Measurements from ENCODE around the gene MARCKSL1.
"Not testable (repeated sequence)": the region's sequence is repeated elsewhere in the genome, so short reads cannot be mapped to it uniquely, and the experiment has no call there.

Gene MARCKSL1

DNA sequence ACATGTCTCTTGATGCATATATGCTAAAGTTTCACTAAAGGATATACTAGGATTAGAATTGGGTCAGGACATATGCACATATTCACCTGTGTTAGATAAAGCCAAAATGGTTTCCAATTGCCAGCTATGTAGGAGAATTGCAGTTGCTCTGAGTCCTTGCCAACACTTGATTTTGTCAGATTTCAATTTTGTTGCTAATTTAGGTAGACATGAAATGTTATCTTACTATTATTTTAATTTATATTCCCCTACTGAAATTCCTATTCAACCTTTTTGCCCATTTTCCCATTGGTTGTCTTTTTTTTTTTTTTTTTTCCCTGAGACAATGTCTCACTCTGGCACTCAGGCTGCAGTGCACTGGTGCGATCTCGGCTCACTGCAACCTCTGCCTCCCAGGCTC is 30.7 kb downstream of the MARCKSL1 start:
- no peak overlapping the region for H3K4me3 ChIP-seq (ENCODE audit: low read depth, low read length)
- TF ChIP-seq CTCF (IDR thresholded peaks at IDR 0.05; ENCODE audit: low read depth, low read length, missing control alignments) = no peak
- no peak for DNase-seq (ENCODE audit: low read depth)

DNA sequence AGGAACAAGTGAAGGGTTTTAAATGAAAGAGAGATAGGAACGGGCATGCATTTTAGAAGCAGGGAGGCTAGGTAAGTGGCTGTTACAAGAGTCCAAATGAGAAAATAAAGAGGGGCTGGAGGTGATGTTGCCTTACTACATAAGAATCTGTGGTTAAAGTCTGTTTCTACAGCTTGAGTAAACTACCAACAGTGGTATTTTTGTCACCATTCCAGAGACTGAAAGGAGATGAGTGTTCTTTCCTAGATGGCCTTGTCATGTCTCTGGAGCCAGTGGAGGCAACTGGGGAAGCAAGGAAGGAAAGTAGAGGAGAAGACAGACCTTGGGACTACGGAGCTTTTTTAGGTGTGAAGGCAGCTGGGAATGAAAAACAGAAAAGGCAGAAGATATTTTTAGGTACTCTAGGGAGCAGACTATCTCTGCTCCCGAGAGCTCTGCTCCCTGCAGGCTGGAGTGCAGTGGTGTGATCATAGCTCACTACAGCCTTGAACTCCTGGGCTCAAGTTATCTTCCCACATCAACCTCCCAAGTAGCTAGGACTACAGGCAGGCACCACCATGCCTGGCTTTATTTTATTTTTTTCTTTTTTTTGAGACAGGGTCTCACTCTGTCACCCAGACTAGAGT is 31.9 kb downstream of the MARCKSL1 start:
- no peak overlapping the region for H3K4me3 ChIP-seq (ENCODE audit: low read depth, low read length)
- TF ChIP-seq CTCF (IDR thresholded peaks at IDR 0.05; ENCODE audit: low read depth, low read length, missing control alignments) = no peak

GRCh38 chr1:32303358-32303757 is 32.7 kb downstream of the MARCKSL1 start:
- TF ChIP-seq CTCF (IDR thresholded peaks at IDR 0.05; ENCODE audit: low read depth, low read length, missing control alignments) = no peak
- no peak overlapping the region for H3K4me3 ChIP-seq (ENCODE audit: low read depth, low read length)
- no peak for DNase-seq (ENCODE audit: low read depth)

More for the DNA sequence above, 31.9 kb downstream of the MARCKSL1 start:
- no peak for DNase-seq (ENCODE audit: low read depth)

DNA sequence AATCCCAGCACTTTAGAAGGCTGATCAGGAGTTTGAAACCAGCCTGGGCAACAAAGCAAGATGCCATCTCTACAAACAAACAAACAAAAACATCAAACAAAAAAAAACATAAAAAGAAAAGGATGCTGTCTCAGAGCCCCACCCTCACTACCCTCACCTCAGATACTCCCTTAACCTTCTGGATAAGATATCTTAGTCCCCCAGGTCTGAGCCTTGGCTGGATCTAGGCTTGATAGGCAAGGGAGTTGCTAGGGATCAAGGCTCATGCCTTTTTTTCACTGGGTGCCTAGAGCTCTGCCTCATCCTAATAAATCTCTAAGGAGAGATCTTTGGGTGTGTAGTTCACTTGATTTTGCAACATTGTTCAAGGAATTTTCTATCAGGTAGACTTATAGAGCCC is 36.7 kb downstream of the MARCKSL1 start:
- no peak for DNase-seq (ENCODE audit: low read depth)
- no peak overlapping the region for H3K4me3 ChIP-seq (ENCODE audit: low read depth, low read length)
- TF ChIP-seq CTCF (IDR thresholded peaks at IDR 0.05; ENCODE audit: low read depth, low read length, missing control alignments) = no peak

DNA sequence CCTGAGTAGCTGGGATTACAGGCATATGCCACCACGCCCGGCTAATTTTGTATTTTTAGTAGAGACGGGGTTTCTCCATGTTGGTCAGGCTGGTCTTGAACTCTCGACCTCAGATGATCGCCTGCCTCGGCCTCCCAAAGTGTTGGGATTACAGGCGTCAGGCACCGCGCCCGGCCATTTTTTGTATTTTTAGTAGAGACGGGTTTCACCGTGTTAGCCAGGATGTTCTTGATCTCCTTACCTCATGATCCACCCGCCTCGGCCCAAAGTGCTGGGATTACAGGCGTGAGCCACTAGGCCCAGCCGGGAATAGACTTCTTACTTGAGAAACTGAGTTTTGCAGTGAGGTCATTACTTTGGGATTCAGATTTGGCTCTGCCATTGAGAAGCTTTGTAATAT is 37.8 kb downstream of the MARCKSL1 start:
- DNase-seq (ENCODE audit: low read depth); H3K4me3 ChIP-seq (ENCODE audit: low read depth, low read length): not testable (repeated sequence)

GRCh38 chr1:32291708-32292538 is 44.1 kb downstream of the MARCKSL1 start, which contains the start of gene HDAC1:
TSS of gene HDAC1 (plus strand) at chr1:32292083. CDS start at chr1:32292170, 87 bp downstream.
- DNase-seq (ENCODE audit: low read depth) = peak; percentile 93
- H3K4me3 ChIP-seq (ENCODE audit: low read depth, low read length) = peak within 1 kb of the TSS; percentile 100
- no peak for TF ChIP-seq CTCF (IDR thresholded peaks at IDR 0.05; ENCODE audit: low read depth, low read length, missing control alignments)

DNA sequence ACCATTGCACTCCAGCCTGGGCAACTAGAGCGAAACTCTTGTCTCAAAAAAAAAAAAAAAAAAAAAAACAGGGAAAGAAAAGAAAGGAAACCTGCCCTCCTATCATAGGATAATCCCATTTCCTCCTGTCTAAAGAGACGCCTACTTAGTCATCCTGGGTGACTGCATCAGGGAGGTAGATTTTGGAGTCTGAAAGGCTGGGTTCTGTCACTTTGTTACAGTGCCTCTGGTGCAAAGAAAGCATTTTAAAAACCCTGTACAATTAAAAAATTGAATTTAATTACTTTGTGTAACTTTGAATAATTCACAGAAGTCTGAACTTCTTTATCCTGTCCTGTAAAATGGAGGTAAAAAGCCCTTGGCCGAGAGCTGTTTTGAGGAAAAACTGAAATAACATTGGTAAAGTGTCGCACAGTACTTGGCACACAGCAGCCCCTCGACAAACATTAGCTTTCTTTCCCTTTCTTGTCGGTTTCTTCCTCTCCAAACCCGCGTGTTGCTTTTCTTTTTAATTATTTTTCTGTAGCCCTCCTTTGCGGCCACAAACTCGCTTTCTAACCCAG is 44.8 kb downstream of the MARCKSL1 start:
- H3K4me3 ChIP-seq (ENCODE audit: low read depth, low read length) = peak overlapping the region; percentile 100
- DNase-seq (ENCODE audit: low read depth) = no peak
- no peak for TF ChIP-seq CTCF (IDR thresholded peaks at IDR 0.05; ENCODE audit: low read depth, low read length, missing control alignments)
